ENCODE data around the gene GRID2. TPM values are rescaled to one million over a fixed set of nuclear protein-coding genes. Genes with fewer than 3 reads are reported as not detected.

GRID2 gene
- total RNA-seq, 2 donors from 2014 or later, result 27.3 to 40.4 TPM

GRCh38 chr4:93334003-93334402, 1030.2 kb downstream of the GRID2 start:
- no peaks in the 10 kb centered on the region for H3K27me3 ChIP-seq (ENCODE audit: control insufficient read depth, insufficient read depth, low read length, poor library complexity, severe bottlenecking)
- peaks cover 21% of the 10 kb centered on the region for H3K4me1 ChIP-seq (ENCODE audit: control insufficient read depth, insufficient read depth, low read length)
- no peaks in the 10 kb centered on the region for H3K27me3 Mint-ChIP-seq (ENCODE audit: insufficient read depth)
- H3K9me3 ChIP-seq (ENCODE audit: control insufficient read depth, low read length), result no peaks in the 10 kb centered on the region
- H3K27ac Mint-ChIP-seq, result no peak overlapping the region
- H3K36me3 ChIP-seq (ENCODE audit: control insufficient read depth, insufficient read depth, low read length), result no peaks in the 10 kb centered on the region
- no peak for TF ChIP-seq CTCF (conservative IDR thresholded peaks at IDR 0.05)
- no peak overlapping the region for H3K27ac ChIP-seq (ENCODE audit: low read depth, low read length)
- no peaks in the 10 kb centered on the region for H3K9me3 Mint-ChIP-seq
- H3K36me3 Mint-ChIP-seq (ENCODE audit: low read depth), result no peaks in the 10 kb centered on the region
- no peak for DNase-seq
- peaks cover 27% of the 10 kb centered on the region for H3K4me1 Mint-ChIP-seq
- H3K4me3 Mint-ChIP-seq, result no peak overlapping the region
- no peak overlapping the region for H3K9ac ChIP-seq (ENCODE audit: extremely low read depth, low read length, poor library complexity, severe bottlenecking)
- WGBS, 2 experiments (ENCODE audit: insufficient coverage in 1 of 2, insufficient read length in 1 of 2), result 38 to 65% methylated on average over 1 to 3 of the region's 3 CpGs
- no peak overlapping the region for H3K4me3 ChIP-seq (ENCODE audit: low read length)

DNA sequence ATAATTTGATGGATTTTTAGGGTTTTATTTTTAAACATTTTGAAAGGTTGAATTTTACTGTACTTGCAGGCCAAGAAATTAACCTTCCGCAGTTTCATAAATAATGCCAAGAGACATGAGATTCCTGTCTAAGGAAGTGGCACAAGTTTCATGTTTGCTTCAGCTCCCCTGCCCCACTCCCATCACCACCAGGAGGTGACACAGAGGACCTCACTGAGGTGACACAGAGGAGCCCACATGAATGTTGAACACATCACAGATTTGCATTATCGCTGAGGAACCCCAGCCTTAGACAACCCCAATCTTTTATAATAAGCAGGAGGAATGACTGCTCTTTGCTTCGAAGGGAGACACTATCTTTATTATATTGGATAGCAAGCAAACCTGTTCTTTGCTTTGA, 1033.4 kb downstream of the GRID2 start:
- H3K4me1 ChIP-seq (ENCODE audit: control insufficient read depth, insufficient read depth, low read length), result peaks cover 16% of the 10 kb centered on the region
- H3K9ac ChIP-seq (ENCODE audit: extremely low read depth, low read length, poor library complexity, severe bottlenecking), result no peak overlapping the region
- no peaks in the 10 kb centered on the region for H3K27me3 Mint-ChIP-seq (ENCODE audit: insufficient read depth)
- peaks cover 25% of the 10 kb centered on the region for H3K4me1 Mint-ChIP-seq
- H3K9me3 ChIP-seq (ENCODE audit: control insufficient read depth, low read length), result no peaks in the 10 kb centered on the region
- no peaks in the 10 kb centered on the region for H3K36me3 Mint-ChIP-seq (ENCODE audit: low read depth)
- H3K4me3 Mint-ChIP-seq, result no peak overlapping the region
- no peaks in the 10 kb centered on the region for H3K27me3 ChIP-seq (ENCODE audit: control insufficient read depth, insufficient read depth, low read length, poor library complexity, severe bottlenecking)
- peak; percentile 50 for DNase-seq
- H3K9me3 Mint-ChIP-seq, result no peaks in the 10 kb centered on the region
- 89% methylated on average over 3 of the region's 3 CpGs; no CpG with 5 or more reads in 1 of the 2 experiments for WGBS, 2 experiments (ENCODE audit: insufficient coverage in 1 of 2, insufficient read length in 1 of 2)
- no peaks in the 10 kb centered on the region for H3K36me3 ChIP-seq (ENCODE audit: control insufficient read depth, insufficient read depth, low read length)
- no peak overlapping the region for H3K4me3 ChIP-seq (ENCODE audit: low read length)
- no peak overlapping the region for H3K27ac Mint-ChIP-seq
- peak; percentile 57 for TF ChIP-seq CTCF (conservative IDR thresholded peaks at IDR 0.05)
- H3K27ac ChIP-seq (ENCODE audit: low read depth, low read length), result no peak overlapping the region

DNA sequence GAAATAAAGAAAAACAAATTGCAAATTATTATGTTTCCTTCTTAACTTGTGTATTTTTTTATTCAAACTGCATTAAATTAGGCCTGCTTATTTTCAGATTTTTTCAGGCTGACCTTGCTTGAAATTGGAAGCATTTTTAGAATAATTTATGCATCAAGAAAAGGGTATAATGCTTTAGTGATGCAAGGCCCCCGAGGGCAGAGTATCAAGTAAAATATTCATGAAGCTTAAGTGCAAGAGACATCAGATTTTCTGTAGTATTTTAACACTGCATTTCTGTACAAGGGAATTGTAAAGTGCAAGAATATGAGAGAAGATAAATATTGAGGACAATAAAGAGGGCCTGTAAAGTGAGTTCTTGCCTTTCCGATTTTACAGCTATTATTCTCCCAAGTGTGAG, 1039.0 kb downstream of the GRID2 start:
- Mint-ChIP-seq H3K27ac (no peak overlapping the region), H3K36me3 (ENCODE audit: low read depth) (no peaks in the 10 kb centered on the region), H3K4me3 (no peak overlapping the region), H3K4me1 (peaks cover 12% of the 10 kb centered on the region), H3K9me3 (no peaks in the 10 kb centered on the region), H3K27me3 (ENCODE audit: insufficient read depth) (no peaks in the 10 kb centered on the region)
- H3K36me3 ChIP-seq (ENCODE audit: control insufficient read depth, insufficient read depth, low read length), result no peaks in the 10 kb centered on the region
- H3K27me3 ChIP-seq (ENCODE audit: control insufficient read depth, insufficient read depth, low read length, poor library complexity, severe bottlenecking), result no peaks in the 10 kb centered on the region
- peaks cover 4% of the 10 kb centered on the region for H3K4me1 ChIP-seq (ENCODE audit: control insufficient read depth, insufficient read depth, low read length)
- 80 to 89% methylated on average over 1 to 2 of the region's 2 CpGs for WGBS, 2 experiments (ENCODE audit: insufficient coverage in 1 of 2, insufficient read length in 1 of 2)
- no peak overlapping the region for H3K27ac ChIP-seq (ENCODE audit: low read depth, low read length)
- H3K4me3 ChIP-seq (ENCODE audit: low read length), result no peak overlapping the region
- DNase-seq, result no peak
- TF ChIP-seq CTCF (conservative IDR thresholded peaks at IDR 0.05), result no peak
- H3K9me3 ChIP-seq (ENCODE audit: control insufficient read depth, low read length), result no peaks in the 10 kb centered on the region
- no peak overlapping the region for H3K9ac ChIP-seq (ENCODE audit: extremely low read depth, low read length, poor library complexity, severe bottlenecking)
